ENCODE measurements around the gene NRARP. TPM values are rescaled to one million over a fixed set of nuclear protein-coding genes. Genes with fewer than 3 reads are reported as not detected.

NRARP gene
- total and polyA plus RNA-seq, 2 of the 13 experiments (the other 11 are each of a cell fraction or from before 2014, with no cell fraction given) = 0.22 to 0.46 TPM

DNA sequence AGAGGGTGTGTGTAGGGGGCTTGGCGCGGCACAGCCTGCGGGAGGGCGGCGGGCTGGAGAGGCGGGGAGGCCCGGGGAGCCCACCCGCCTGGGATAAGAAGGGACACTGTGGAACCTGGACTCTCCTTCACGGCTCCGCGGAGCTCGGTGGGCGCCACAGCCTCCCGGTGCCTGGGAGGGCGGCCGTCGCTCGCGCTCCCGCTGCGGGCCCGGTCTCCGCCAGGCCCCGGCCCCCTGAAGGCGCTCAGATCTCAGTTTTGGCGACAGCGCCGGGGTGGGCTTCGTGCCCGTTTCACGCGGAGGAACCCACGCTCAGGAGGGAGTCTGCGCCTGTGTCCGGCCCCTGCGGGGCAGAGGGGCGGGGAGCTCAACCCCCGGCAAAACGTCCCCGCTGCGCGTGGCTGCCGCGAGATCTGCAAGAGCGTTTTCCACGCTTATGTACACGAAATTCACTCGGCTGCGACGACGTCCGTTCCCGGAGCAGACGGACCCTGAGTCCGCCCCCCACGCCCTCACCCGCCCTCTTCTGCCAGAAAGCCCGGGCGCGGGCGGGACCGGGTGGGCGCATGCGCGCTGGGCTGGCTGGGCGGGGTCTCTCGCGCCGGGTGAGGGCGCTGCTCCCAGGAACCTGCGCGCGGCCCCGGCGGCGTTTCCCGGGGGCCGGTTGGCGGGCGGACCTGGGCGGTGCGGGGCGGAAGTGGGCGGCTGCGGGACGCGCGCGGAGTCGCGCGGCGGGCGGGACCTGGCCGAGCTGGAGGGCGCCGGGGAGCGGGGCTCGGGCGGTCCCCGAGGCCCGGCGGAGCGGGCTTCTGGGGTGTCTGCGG is 47.2 kb downstream of the NRARP start, which contains the start of gene NELFB (continued):
- TF ChIP-seq, protein P1, sequence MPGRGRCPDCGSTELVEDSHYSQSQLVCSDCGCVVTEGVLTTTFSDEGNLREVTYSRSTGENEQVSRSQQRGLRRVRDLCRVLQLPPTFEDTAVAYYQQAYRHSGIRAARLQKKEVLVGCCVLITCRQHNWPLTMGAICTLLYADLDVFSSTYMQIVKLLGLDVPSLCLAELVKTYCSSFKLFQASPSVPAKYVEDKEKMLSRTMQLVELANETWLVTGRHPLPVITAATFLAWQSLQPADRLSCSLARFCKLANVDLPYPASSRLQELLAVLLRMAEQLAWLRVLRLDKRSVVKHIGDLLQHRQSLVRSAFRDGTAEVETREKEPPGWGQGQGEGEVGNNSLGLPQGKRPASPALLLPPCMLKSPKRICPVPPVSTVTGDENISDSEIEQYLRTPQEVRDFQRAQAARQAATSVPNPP (CRISPR knock-in tag; IDR thresholded peaks at IDR 0.05) = peak; percentile 56; the same call in 1 of the 2 replicates
- no peak for TF ChIP-seq SRSF1 (optimal IDR thresholded peaks at IDR 0.05; ENCODE audit: low read depth, low read length)
- peak; percentile 46; the same call in 1 of the 2 replicates for TF ChIP-seq GATA4 (IDR thresholded peaks at IDR 0.05; ENCODE audit: borderline replicate concordance, low read depth)
- no peak for TF ChIP-seq TSC22D2 (CRISPR knock-in tag; IDR thresholded peaks at IDR 0.05; ENCODE audit: borderline replicate concordance)
- TF ChIP-seq TEAD3 (CRISPR knock-in tag; optimal IDR thresholded peaks at IDR 0.05; ENCODE audit: borderline replicate concordance) = no peak
- no peak for TF ChIP-seq NR2F6 (IDR thresholded peaks at IDR 0.05)
- TF ChIP-seq NR2F6 (CRISPR knock-in tag; IDR thresholded peaks at IDR 0.05) = peak; percentile 57; the same call in 1 of the 2 replicates
- TF ChIP-seq ZNF788 (CRISPR knock-in tag; IDR thresholded peaks at IDR 0.05; ENCODE audit: borderline replicate concordance) = no peak
- no peak for TF ChIP-seq FOXM1 (CRISPR knock-in tag; IDR thresholded peaks at IDR 0.05)
- peak; percentile 51 for TF ChIP-seq AGO2 (optimal IDR thresholded peaks at IDR 0.05; ENCODE audit: low read depth, low read length)
- TF ChIP-seq CCDC6 (CRISPR knock-in tag; IDR thresholded peaks at IDR 0.05) = peak; percentile 69; the same call in 1 of the 2 replicates
- TF ChIP-seq PHF8 (CRISPR knock-in tag; IDR thresholded peaks at IDR 0.05) = peak; percentile 23; the same call in 1 of the 2 replicates
- TF ChIP-seq ZNF737 (CRISPR knock-in tag; IDR thresholded peaks at IDR 0.05; ENCODE audit: borderline replicate concordance) = no peak
- no peak for TF ChIP-seq ZMYM2 (CRISPR knock-in tag; IDR thresholded peaks at IDR 0.05)
- TF ChIP-seq ZSCAN9 (CRISPR knock-in tag; IDR thresholded peaks at IDR 0.05; ENCODE audit: borderline replicate concordance) = no peak; the same call in 1 of the 2 replicates
- peak; percentile 88 for TF ChIP-seq POLR2AphosphoS5 (IDR thresholded peaks at IDR 0.05; ENCODE audit: low read depth, low read length)
- TF ChIP-seq CBX5 (CRISPR knock-in tag; IDR thresholded peaks at IDR 0.05; ENCODE audit: borderline replicate concordance) = no peak
- peak; percentile 20; the same call in 1 of the 2 replicates for TF ChIP-seq FOXK1 (CRISPR knock-in tag; IDR thresholded peaks at IDR 0.05; ENCODE audit: borderline replicate concordance, low read depth)
- TF ChIP-seq, protein P2, sequence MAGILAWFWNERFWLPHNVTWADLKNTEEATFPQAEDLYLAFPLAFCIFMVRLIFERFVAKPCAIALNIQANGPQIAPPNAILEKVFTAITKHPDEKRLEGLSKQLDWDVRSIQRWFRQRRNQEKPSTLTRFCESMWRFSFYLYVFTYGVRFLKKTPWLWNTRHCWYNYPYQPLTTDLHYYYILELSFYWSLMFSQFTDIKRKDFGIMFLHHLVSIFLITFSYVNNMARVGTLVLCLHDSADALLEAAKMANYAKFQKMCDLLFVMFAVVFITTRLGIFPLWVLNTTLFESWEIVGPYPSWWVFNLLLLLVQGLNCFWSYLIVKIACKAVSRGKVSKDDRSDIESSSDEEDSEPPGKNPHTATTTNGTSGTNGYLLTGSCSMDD (CRISPR knock-in tag; IDR thresholded peaks at IDR 0.05) = 0 out of 2 replicates have a peak, but pooled peaks have one; percentile 52
- no peak for TF ChIP-seq ZNF264 (CRISPR knock-in tag; IDR thresholded peaks at IDR 0.05)
- TF ChIP-seq ZNF180 (CRISPR knock-in tag; IDR thresholded peaks at IDR 0.05; ENCODE audit: borderline replicate concordance, low read depth) = no peak
- no peak for TF ChIP-seq ZNF703 (CRISPR knock-in tag; IDR thresholded peaks at IDR 0.05; ENCODE audit: borderline replicate concordance)
- TF ChIP-seq, protein P3, sequence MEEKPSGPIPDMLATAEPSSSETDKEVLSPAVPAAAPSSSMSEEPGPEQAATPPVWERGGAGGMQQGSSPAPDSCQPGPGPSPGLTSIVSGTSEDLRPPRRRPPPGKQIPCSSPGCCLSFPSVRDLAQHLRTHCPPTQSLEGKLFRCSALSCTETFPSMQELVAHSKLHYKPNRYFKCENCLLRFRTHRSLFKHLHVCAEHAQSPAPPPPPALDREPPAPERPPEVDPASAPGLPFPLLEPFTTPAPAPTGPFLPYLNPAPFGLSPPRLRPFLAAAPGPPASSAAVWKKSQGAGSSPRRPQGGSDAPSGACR (CRISPR knock-in tag; IDR thresholded peaks at IDR 0.05) = no peak
- TF ChIP-seq RBM22 (optimal IDR thresholded peaks at IDR 0.05; ENCODE audit: low read length) = no peak
- no peak for TF ChIP-seq FOSL1 (CRISPR knock-in tag; IDR thresholded peaks at IDR 0.05; ENCODE audit: borderline replicate concordance)
- peak; percentile 71; the same call in 1 of the 2 replicates for TF ChIP-seq ZNF709 (CRISPR knock-in tag; IDR thresholded peaks at IDR 0.05)
- TF ChIP-seq ATM (IDR thresholded peaks at IDR 0.05; ENCODE audit: borderline replicate concordance) = no peak
- no peak for TF ChIP-seq ZNF510 (CRISPR knock-in tag; IDR thresholded peaks at IDR 0.05; ENCODE audit: low read depth)
- no peak for TF ChIP-seq NFKBIZ (CRISPR knock-in tag; IDR thresholded peaks at IDR 0.05)
- no peak for TF ChIP-seq ZNF317 (CRISPR knock-in tag; IDR thresholded peaks at IDR 0.05)
- TF ChIP-seq NFYC (CRISPR knock-in tag; IDR thresholded peaks at IDR 0.05) = no peak
